PFSK-1 (cell line): ENCODE results near the gene USP32.

Source experiments
- FOXP2 ChIP-seq: optimal IDR thresholded peaks from 2 replicates; pipeline ENCODE3; 2011; ENCODE audit warnings: borderline replicate concordance, control low read depth, inconsistent platforms; ENCODE audit not compliant: insufficient read depth; ENCODE audit errors: extremely low read length, extremely low read depth
- POLR2AphosphoS5 ChIP-seq: IDR thresholded peaks from 2 replicates; pipeline ENCODE4 v1.6.1; 2012; ENCODE audit warnings: low read depth, mild to moderate bottlenecking, control low read depth, low read length, moderate library complexity
- SIN3A ChIP-seq: IDR thresholded peaks from 2 replicates; pipeline ENCODE4 v1.6.1; 2012; ENCODE audit warnings: mild to moderate bottlenecking, low read length, moderate library complexity, borderline replicate concordance; ENCODE audit not compliant: insufficient read depth
- TAF1 ChIP-seq: IDR thresholded peaks from 2 replicates; pipeline ENCODE4 v1.6.1; 2012; ENCODE audit warnings: low read length, control low read depth, borderline replicate concordance; ENCODE audit not compliant: insufficient read depth
- TF ChIP-seq, protein P1 (sequence below), 2 experiments: IDR thresholded peaks; 2 replicates each; pipeline versions ENCODE4 v1.6.1 to v1.8.0; 2011 to 2012; ENCODE audit warnings: low read depth in 2 of 2, low read length in 2 of 2, control low read depth in 1 of 2, inconsistent platforms in 1 of 2, mild to moderate bottlenecking in 1 of 2, moderate library complexity in 1 of 2; ENCODE audit not compliant: insufficient read depth in 1 of 2

USP32 gene

DNA sequence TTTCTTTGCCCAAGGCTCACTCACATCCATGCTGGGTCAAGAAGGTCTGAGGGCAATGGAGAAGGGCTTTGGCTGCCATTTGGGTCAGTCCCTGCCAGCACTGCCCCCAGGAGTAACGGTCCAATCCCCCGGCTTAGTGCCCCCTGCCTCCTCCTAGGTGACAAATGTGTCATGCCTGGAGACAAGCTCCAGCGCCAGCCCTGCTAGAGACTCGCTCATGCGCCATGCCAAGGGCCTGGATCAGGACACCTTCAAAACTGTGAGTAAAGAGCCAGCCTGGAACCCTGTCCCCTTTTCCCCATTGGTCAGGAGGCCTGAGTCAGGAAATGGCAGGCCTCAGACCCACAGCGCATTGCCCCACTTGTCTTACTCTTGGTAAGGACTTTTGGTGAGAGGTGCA, 33.7 kb upstream of the USP32 start:
- TF ChIP-seq TAF1 (no peak), SIN3A (no peak), POLR2AphosphoS5 (no peak), FOXP2 (no peak)
- TF ChIP-seq, protein P1, sequence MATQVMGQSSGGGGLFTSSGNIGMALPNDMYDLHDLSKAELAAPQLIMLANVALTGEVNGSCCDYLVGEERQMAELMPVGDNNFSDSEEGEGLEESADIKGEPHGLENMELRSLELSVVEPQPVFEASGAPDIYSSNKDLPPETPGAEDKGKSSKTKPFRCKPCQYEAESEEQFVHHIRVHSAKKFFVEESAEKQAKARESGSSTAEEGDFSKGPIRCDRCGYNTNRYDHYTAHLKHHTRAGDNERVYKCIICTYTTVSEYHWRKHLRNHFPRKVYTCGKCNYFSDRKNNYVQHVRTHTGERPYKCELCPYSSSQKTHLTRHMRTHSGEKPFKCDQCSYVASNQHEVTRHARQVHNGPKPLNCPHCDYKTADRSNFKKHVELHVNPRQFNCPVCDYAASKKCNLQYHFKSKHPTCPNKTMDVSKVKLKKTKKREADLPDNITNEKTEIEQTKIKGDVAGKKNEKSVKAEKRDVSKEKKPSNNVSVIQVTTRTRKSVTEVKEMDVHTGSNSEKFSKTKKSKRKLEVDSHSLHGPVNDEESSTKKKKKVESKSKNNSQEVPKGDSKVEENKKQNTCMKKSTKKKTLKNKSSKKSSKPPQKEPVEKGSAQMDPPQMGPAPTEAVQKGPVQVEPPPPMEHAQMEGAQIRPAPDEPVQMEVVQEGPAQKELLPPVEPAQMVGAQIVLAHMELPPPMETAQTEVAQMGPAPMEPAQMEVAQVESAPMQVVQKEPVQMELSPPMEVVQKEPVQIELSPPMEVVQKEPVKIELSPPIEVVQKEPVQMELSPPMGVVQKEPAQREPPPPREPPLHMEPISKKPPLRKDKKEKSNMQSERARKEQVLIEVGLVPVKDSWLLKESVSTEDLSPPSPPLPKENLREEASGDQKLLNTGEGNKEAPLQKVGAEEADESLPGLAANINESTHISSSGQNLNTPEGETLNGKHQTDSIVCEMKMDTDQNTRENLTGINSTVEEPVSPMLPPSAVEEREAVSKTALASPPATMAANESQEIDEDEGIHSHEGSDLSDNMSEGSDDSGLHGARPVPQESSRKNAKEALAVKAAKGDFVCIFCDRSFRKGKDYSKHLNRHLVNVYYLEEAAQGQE (IDR thresholded peaks at IDR 0.05; ENCODE audit: insufficient read depth in 1 of 2, low read depth in 2 of 2, low read length in 2 of 2), result no peak

DNA sequence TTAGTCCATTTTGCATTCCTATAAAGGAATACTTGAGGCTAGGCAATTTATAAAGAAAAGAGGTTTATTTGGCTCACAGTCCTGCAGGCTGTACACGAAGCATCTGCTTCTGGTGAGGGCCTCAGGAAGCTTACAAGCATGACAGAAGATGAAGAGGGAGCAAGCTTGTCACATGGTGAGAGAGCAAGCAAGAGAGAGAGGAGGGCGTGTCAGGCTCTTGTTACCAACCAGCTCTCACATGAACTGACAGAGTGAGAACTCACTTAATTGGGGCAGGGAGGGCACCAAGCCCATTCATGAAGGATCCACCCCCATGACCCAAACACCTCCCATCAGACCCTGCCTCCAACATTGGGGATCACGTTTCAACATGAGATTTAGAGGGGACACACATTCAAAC, 31.9 kb upstream of the USP32 start:
- TF ChIP-seq, protein P1 (IDR thresholded peaks at IDR 0.05; ENCODE audit: insufficient read depth in 1 of 2, low read depth in 2 of 2, low read length in 2 of 2), result no peak
- TF ChIP-seq SIN3A (no peak), POLR2AphosphoS5 (no peak), TAF1 (no peak), FOXP2 (no peak)

DNA sequence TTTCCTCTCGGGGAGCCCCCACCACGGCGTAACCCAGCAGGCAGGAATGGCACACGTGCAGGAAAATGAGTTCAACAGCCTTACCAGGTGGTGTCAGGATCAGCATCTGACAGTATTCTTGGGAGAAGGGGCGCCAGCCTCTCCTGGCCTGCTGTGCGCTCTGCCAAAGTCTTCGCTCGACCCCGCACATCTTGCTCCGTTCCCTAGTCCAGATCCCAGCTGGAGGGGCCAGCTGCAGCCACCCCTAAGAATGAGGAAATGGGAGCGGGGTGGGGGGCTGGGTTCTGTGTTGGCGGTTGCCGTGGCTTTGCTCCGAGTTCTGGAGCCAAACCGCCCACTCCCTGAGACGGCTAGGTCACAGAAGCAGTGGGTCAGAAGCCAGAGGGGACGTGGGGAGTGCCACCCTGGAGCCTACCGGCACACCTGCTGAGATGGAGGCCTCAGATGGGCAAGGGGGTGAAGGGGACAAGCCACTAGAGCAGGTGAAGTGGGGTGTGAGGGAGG, 30.3 kb upstream of the USP32 start, which contains the start of gene CHCT1:
TSS of gene CHCT1 (plus strand) at position 328 of the 504 bp plus-strand sequence. CDS start at position 432, 104 bp downstream.
- TF ChIP-seq TAF1 (no peak), POLR2AphosphoS5 (no peak), FOXP2 (no peak), SIN3A (no peak)
- TF ChIP-seq, protein P1 (IDR thresholded peaks at IDR 0.05; ENCODE audit: insufficient read depth in 1 of 2, low read depth in 2 of 2, low read length in 2 of 2), result no peak

DNA sequence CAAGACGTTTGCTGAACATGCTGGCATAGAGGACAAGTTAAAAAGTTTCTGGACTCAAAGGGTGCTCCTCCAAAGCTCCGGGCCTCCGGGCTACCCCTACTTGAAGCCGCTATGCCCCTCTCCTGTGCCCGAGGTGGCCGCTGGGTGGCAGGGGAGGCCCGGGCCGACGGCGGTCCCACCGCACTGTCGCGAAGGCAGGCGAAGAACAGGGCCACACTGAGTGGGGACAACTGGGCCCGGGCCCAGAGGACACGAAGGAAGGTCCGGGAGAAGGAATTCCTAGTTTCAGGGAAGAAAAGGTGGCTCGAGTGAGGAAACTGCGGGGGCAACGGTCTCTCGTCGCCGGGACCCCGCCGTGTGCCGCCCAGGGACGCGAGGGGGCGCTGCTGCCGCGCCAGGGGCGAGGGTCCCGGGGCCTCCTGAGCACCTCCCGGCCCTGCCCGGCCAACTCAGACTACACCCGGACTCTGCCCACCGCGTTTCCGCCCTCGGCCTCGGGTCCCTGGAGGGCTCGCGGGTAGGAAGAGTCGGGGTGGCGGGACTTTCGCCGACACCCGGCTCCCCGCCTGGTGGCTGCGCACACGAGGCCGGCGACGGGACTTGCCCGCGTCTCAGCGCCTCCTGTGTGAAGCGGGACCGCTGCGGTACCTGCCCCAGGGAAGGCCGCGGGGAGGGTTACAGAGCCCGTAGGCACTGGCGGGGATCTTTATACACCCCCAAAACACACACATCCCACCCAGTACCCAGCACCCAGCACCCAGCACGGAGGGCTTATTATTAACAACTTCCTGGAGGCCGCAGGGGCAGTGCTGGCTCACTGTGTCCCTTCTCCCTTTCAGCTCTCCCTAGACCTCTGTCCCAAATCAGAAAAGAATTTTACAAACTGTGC, 29.6 kb upstream of the USP32 start:
- TF ChIP-seq TAF1 (no peak), FOXP2 (no peak)

DNA sequence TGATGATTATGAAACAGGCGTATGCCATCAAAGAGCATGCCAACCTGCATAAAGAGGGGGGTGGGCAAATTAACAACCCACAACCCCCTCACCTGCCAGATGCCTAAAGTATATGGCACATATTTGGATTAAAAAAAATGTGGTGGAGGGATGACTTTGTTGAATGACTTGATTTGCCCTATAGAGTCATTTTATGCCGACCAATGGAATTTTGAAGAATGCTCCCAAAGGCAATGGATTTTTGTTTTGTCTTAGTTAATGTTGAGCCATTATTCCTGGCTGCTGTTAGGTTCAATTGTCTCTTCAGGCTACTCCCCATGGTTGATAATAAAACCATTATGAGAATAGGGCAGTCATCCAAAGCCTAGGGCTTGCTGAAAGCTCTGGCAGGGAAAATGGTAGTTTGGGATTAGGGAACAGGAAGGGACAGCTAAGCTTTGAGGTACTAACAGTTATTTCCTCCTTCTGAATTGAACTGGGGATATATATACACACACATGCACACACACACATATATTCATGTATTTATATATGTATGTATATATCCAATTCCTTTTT, 24.5 kb upstream of the USP32 start:
- TF ChIP-seq POLR2AphosphoS5 (no peak), TAF1 (no peak), FOXP2 (no peak), SIN3A (no peak)
- TF ChIP-seq, protein P1 (IDR thresholded peaks at IDR 0.05; ENCODE audit: insufficient read depth in 1 of 2, low read depth in 2 of 2, low read length in 2 of 2), result no peak
